A673 (cell line): ENCODE measurements around the gene LGALS12.

Experiments used
- EZH2 ChIP-seq: fragments of 200-600 bp; sonication (generic); IDR thresholded peaks from 2 replicates; pipeline ENCODE4 v1.6.1; 2017; ENCODE audit warnings: borderline replicate concordance, low read depth, mild to moderate bottlenecking, mixed read lengths, antibody characterized with exemption, low read length; ENCODE audit not compliant: poor library complexity, severe bottlenecking
- TF ChIP-seq, protein P1 (sequence below): fragments of 300-800, 200-600 bp; sonication (generic); conservative IDR thresholded peaks from 2 replicates; pipeline ENCODE4 v1.5.1; 2017; ENCODE audit warnings: low read depth, mild to moderate bottlenecking, antibody characterized with exemption, low read length, moderate library complexity, mixed read lengths

DNA sequence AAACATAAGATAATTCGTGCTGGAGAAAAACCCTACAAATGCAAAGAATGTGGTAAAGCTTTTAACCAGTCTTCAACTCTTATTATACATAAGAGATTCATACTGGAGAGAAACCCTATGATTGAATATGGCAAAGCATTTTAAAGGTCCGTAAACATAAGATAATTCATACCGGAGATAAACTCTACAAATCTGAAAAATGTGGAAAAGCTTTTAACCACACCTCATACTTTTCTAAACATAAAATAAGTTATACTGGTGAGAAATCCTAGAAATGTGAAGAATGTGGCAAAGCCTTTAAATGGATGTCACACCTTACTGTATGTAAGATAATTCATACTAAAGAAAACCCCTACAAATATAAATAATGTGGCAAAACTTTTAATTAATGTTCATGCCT is 35.6 kb upstream of the LGALS12 start:
- TF ChIP-seq, protein P1, sequence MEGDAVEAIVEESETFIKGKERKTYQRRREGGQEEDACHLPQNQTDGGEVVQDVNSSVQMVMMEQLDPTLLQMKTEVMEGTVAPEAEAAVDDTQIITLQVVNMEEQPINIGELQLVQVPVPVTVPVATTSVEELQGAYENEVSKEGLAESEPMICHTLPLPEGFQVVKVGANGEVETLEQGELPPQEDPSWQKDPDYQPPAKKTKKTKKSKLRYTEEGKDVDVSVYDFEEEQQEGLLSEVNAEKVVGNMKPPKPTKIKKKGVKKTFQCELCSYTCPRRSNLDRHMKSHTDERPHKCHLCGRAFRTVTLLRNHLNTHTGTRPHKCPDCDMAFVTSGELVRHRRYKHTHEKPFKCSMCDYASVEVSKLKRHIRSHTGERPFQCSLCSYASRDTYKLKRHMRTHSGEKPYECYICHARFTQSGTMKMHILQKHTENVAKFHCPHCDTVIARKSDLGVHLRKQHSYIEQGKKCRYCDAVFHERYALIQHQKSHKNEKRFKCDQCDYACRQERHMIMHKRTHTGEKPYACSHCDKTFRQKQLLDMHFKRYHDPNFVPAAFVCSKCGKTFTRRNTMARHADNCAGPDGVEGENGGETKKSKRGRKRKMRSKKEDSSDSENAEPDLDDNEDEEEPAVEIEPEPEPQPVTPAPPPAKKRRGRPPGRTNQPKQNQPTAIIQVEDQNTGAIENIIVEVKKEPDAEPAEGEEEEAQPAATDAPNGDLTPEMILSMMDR, result no peak
- TF ChIP-seq EZH2, result no peak
